IPS-18a (cell line): ENCODE data around the gene PTCD2.
"Not testable (repeated sequence)": the region's sequence is repeated elsewhere in the genome, so short reads cannot be mapped to it uniquely, and the experiment has no call there.

Source experiments
- H3K27ac ChIP-seq: one replicate; pipeline ENCODE4 v1.5.1; 2013; ENCODE audit warnings: low read length
- H3K27me3 ChIP-seq: one replicate; pipeline ENCODE4 v1.6.1; 2013; ENCODE audit warnings: mild to moderate bottlenecking, low read length; ENCODE audit not compliant: control insufficient read depth, insufficient read depth
- H3K36me3 ChIP-seq: one replicate; pipeline ENCODE4 v1.6.1; 2013; ENCODE audit warnings: low read depth, low read length; ENCODE audit not compliant: control insufficient read depth
- H3K4me1 ChIP-seq: one replicate; pipeline ENCODE4 v1.6.1; 2013; ENCODE audit warnings: low read depth, low read length; ENCODE audit not compliant: control insufficient read depth
- H3K4me3 ChIP-seq: one replicate; pipeline ENCODE4 v1.5.1; 2013; ENCODE audit warnings: low read length
- H3K9ac ChIP-seq: one replicate; pipeline ENCODE4 v1.6.1; 2013; ENCODE audit warnings: mild to moderate bottlenecking, low read length, moderate library complexity
- H3K9me3 ChIP-seq: one replicate; pipeline ENCODE4 v1.6.1; 2013; ENCODE audit warnings: low read depth, low read length; ENCODE audit not compliant: control insufficient read depth

PTCD2 gene

GRCh38 chr5:72386639-72387038 is 66.5 kb downstream of the PTCD2 start:
- Histone ChIP-seq H3K4me1 (no peaks in the 10 kb centered on the region), H3K36me3 (no peaks in the 10 kb centered on the region), H3K27me3 (no peaks in the 10 kb centered on the region), H3K9ac (no peak overlapping the region), H3K27ac (no peak overlapping the region), H3K9me3 (no peaks in the 10 kb centered on the region), H3K4me3 (no peak overlapping the region)

- Histone ChIP-seq H3K27me3 (no peaks in the 10 kb centered on the region), H3K36me3 (no peaks in the 10 kb centered on the region), H3K4me1 (no peaks in the 10 kb centered on the region), H3K9me3 (no peaks in the 10 kb centered on the region), H3K4me3 (no peak overlapping the region), H3K27ac (no peak overlapping the region), H3K9ac (no peak overlapping the region)
Observed at GRCh38 chr5:72387985-72388384, 67.8 kb downstream of the PTCD2 start.

- Histone ChIP-seq H3K27me3 (no peaks in the 10 kb centered on the region), H3K9me3 (no peaks in the 10 kb centered on the region), H3K4me1 (no peaks in the 10 kb centered on the region), H3K9ac (no peak overlapping the region), H3K36me3 (no peaks in the 10 kb centered on the region), H3K27ac (no peak overlapping the region), H3K4me3 (no peak overlapping the region)
Observed at GRCh38 chr5:72388646-72389045, 68.5 kb downstream of the PTCD2 start.

GRCh38 chr5:72390836-72391235 is 70.7 kb downstream of the PTCD2 start:
- H3K9ac ChIP-seq, result no peak overlapping the region
- H3K4me1 ChIP-seq, result no peaks in the 10 kb centered on the region
- no peaks in the 10 kb centered on the region for H3K9me3 ChIP-seq
- no peaks in the 10 kb centered on the region for H3K36me3 ChIP-seq
- no peaks in the 10 kb centered on the region for H3K27me3 ChIP-seq
- H3K27ac ChIP-seq, result no peak overlapping the region
- H3K4me3 ChIP-seq, result no peak overlapping the region

- Histone ChIP-seq H3K27ac (no peak overlapping the region), H3K4me1 (no peaks in the 10 kb centered on the region), H3K9me3 (no peaks in the 10 kb centered on the region), H3K4me3 (no peak overlapping the region), H3K36me3 (no peaks in the 10 kb centered on the region), H3K27me3 (no peaks in the 10 kb centered on the region), H3K9ac (no peak overlapping the region)
Observed at GRCh38 chr5:72392326-72392733, 72.2 kb downstream of the PTCD2 start.

- no peak overlapping the region for H3K4me3 ChIP-seq
- no peaks in the 10 kb centered on the region for H3K36me3 ChIP-seq
- H3K9me3 ChIP-seq, result no peaks in the 10 kb centered on the region
- H3K9ac ChIP-seq, result no peak overlapping the region
- no peak overlapping the region for H3K27ac ChIP-seq
- H3K4me1 ChIP-seq, result no peaks in the 10 kb centered on the region
- no peaks in the 10 kb centered on the region for H3K27me3 ChIP-seq
Observed at GRCh38 chr5:72393052-72393451, 72.9 kb downstream of the PTCD2 start.

- Histone ChIP-seq H3K4me1 (peaks cover 6% of the 10 kb centered on the region), H3K9ac (no peak overlapping the region), H3K27me3 (no peaks in the 10 kb centered on the region), H3K4me3 (no peak overlapping the region), H3K27ac (no peak overlapping the region), H3K36me3 (no peaks in the 10 kb centered on the region), H3K9me3 (no peaks in the 10 kb centered on the region)
Observed at GRCh38 chr5:72394688-72395087, 74.5 kb downstream of the PTCD2 start.

- H3K27ac ChIP-seq, result no peak overlapping the region
- H3K4me1 ChIP-seq, result peaks cover 6% of the 10 kb centered on the region
- H3K4me3 ChIP-seq, result no peak overlapping the region
- no peaks in the 10 kb centered on the region for H3K36me3 ChIP-seq
- no peaks in the 10 kb centered on the region for H3K27me3 ChIP-seq
- no peak overlapping the region for H3K9ac ChIP-seq
- H3K9me3 ChIP-seq, result no peaks in the 10 kb centered on the region
Observed at GRCh38 chr5:72397836-72398235, 77.7 kb downstream of the PTCD2 start.

- Histone ChIP-seq H3K4me3 (no peak overlapping the region), H3K27me3 (no peaks in the 10 kb centered on the region), H3K36me3 (no peaks in the 10 kb centered on the region), H3K9me3 (no peaks in the 10 kb centered on the region), H3K27ac (no peak overlapping the region), H3K9ac (no peak overlapping the region), H3K4me1 (peaks cover 6% of the 10 kb centered on the region)
Observed at GRCh38 chr5:72400950-72401349, 80.8 kb downstream of the PTCD2 start.

GRCh38 chr5:72402381-72402890 is 82.3 kb downstream of the PTCD2 start:
- no peak overlapping the region for H3K4me3 ChIP-seq
- no peaks in the 10 kb centered on the region for H3K9me3 ChIP-seq
- H3K27me3 ChIP-seq, result no peaks in the 10 kb centered on the region
- H3K9ac ChIP-seq, result no peak overlapping the region
- peaks cover 6% of the 10 kb centered on the region for H3K4me1 ChIP-seq
- H3K36me3 ChIP-seq, result no peaks in the 10 kb centered on the region
- no peak overlapping the region for H3K27ac ChIP-seq

- Histone ChIP-seq H3K4me1 (peaks cover 6% of the 10 kb centered on the region), H3K9me3 (no peaks in the 10 kb centered on the region), H3K27me3 (no peaks in the 10 kb centered on the region), H3K4me3 (no peak overlapping the region), H3K36me3 (no peaks in the 10 kb centered on the region), H3K27ac (no peak overlapping the region), H3K9ac (no peak overlapping the region)
Observed at GRCh38 chr5:72402959-72403628, 82.9 kb downstream of the PTCD2 start.

GRCh38 chr5:72404771-72405170 is 84.6 kb downstream of the PTCD2 start:
- H3K9me3 ChIP-seq, H3K9ac ChIP-seq, H3K36me3 ChIP-seq, H3K4me1 ChIP-seq, H3K27ac ChIP-seq, H3K4me3 ChIP-seq, H3K27me3 ChIP-seq: not testable (repeated sequence)
